ENCODE data around the gene SERPINB10. TPM values are rescaled to one million over a fixed set of nuclear protein-coding genes. Genes with fewer than 3 reads are reported as not detected.

Gene SERPINB10
- total RNA-seq, 1 experiment from 2014 or later = not detected

GRCh38 chr18:63960891-63961290, 53.1 kb downstream of the SERPINB10 start (continued):
- TF ChIP-seq GABPB1 (CRISPR knock-in tag; IDR thresholded peaks at IDR 0.05) = no peak
- TF ChIP-seq MAX (CRISPR knock-in tag; IDR thresholded peaks at IDR 0.05) = no peak
- TF ChIP-seq JUN (CRISPR knock-in tag; IDR thresholded peaks at IDR 0.05) = no peak
- no peak for TF ChIP-seq ATF2 (CRISPR knock-in tag; IDR thresholded peaks at IDR 0.05; ENCODE audit: borderline replicate concordance, low read depth)

- DNase-seq (ENCODE audit: low spot score) (no peak), ATAC-seq (no peak)
- CTCF ChIA-PET = interaction anchor here (1.6 kb wide), 1 partner anchor 9 kb away, joined by 3 read pairs; no protein-coding TSS in a partner anchor
- no peak overlapping the region for H3K27ac Mint-ChIP-seq
- no peaks in the 10 kb centered on the region for H3K4me1 Mint-ChIP-seq
- POLR2A ChIA-PET = no interaction called here
- no peaks in the 10 kb centered on the region for H3K9me3 Mint-ChIP-seq
- no peak overlapping the region for H3K4me3 Mint-ChIP-seq
- TF ChIP-seq ZNF232 (CRISPR knock-in tag; IDR thresholded peaks at IDR 0.05) (no peak), EMX1 (CRISPR knock-in tag; IDR thresholded peaks at IDR 0.05) (no peak), ELF4 (CRISPR knock-in tag; IDR thresholded peaks at IDR 0.05; ENCODE audit: low read depth) (no peak)
- H3K36me3 Mint-ChIP-seq = no peaks in the 10 kb centered on the region
- H3K27me3 Mint-ChIP-seq (ENCODE audit: low read depth) = peaks cover 4% of the 10 kb centered on the region; the same call in 1 of the 2 replicates
These were observed 53.8 kb downstream of the SERPINB10 start for GRCh38 chr18:63961435-63961980.

- Mint-ChIP-seq H3K27me3 (ENCODE audit: low read depth) (peaks cover 4% of the 10 kb centered on the region; the same call in 1 of the 2 replicates), H3K4me1 (no peaks in the 10 kb centered on the region), H3K9me3 (no peaks in the 10 kb centered on the region), H3K27ac (no peak overlapping the region), H3K36me3 (no peaks in the 10 kb centered on the region), H3K4me3 (no peak overlapping the region)
- DNase-seq (ENCODE audit: low spot score) (no peak), ATAC-seq (no peak)
- POLR2A ChIA-PET = no interaction called here
- TF ChIP-seq NFATC4 (CRISPR knock-in tag; IDR thresholded peaks at IDR 0.05) (no peak), RELA (CRISPR knock-in tag; IDR thresholded peaks at IDR 0.05; ENCODE audit: borderline replicate concordance) (no peak), PRDM15 (CRISPR knock-in tag; IDR thresholded peaks at IDR 0.05) (no peak), SMAD3 (CRISPR knock-in tag; IDR thresholded peaks at IDR 0.05; ENCODE audit: borderline replicate concordance) (no peak), ZNF219 (CRISPR knock-in tag; IDR thresholded peaks at IDR 0.05; ENCODE audit: borderline replicate concordance) (no peak), ZNF232 (CRISPR knock-in tag; IDR thresholded peaks at IDR 0.05) (no peak), AR (CRISPR knock-in tag; IDR thresholded peaks at IDR 0.05) (no peak), HMGXB4 (CRISPR knock-in tag; IDR thresholded peaks at IDR 0.05) (no peak), E2F1 (CRISPR knock-in tag; IDR thresholded peaks at IDR 0.05) (no peak), CDX4 (CRISPR knock-in tag; IDR thresholded peaks at IDR 0.05; ENCODE audit: borderline replicate concordance) (no peak), JUN (CRISPR knock-in tag; IDR thresholded peaks at IDR 0.05) (no peak), ELF4 (CRISPR knock-in tag; IDR thresholded peaks at IDR 0.05; ENCODE audit: low read depth) (no peak)
- CTCF ChIA-PET = interaction anchor here (2.1 kb wide), 1 partner anchor 14 kb away, joined by 11 read pairs; no protein-coding TSS in a partner anchor
These were observed 54.4 kb downstream of the SERPINB10 start for GRCh38 chr18:63962137-63962536.
